ENCODE measurements around the gene COPS6.

The COPS6 gene

GRCh38 chr7:100124301-100125230 lies 35.8 kb downstream of the COPS6 start:
- H3K9me3 ChIP-seq (ENCODE audit: control extremely low read depth in 1 of 5, control insufficient read depth in 4 of 5, insufficient read depth in 2 of 5, low read depth in 1 of 5, low read length in 4 of 5): no peaks in the 10 kb centered on the region
- ChIA-PET CTCF (interaction anchor here (0.7 to 2.1 kb wide), 8 partner anchors 8 to 93 kb away, joined by 3 to 7 read pairs (median 3); partner anchors contain the start of gene AP4M1), POLR2A (no interaction called here)
- H3K36me3 ChIP-seq (ENCODE audit: control insufficient read depth in 4 of 4, insufficient read depth in 4 of 4, low read length in 3 of 4): peaks cover 0 to 6% (median under 1%) of the 10 kb centered on the region in 4 experiments
- H3K27ac ChIP-seq (ENCODE audit: insufficient read depth in 1 of 2, low read depth in 1 of 2, low read length in 2 of 2, poor library complexity in 1 of 2, severe bottlenecking in 2 of 2): peak overlapping the region in 1 of 2 experiments; percentile 60
- H3K27me3 ChIP-seq (replicated peaks in 2 of 5; ENCODE audit: control insufficient read depth in 4 of 5, insufficient read depth in 5 of 5, low read length in 4 of 5): no peaks in the 10 kb centered on the region
- WGBS (ENCODE audit: insufficient coverage): 74% methylated on average over 4 of the region's 4 CpGs
- H3K4me3 ChIP-seq (ENCODE audit: control insufficient read depth in 1 of 7, extremely low read depth in 1 of 7, insufficient read depth in 4 of 7, low read depth in 2 of 7, low read length in 6 of 7): no peak overlapping the region
- peaks cover 0 to 46% (median 33%) of the 10 kb centered on the region in 4 experiments for H3K4me1 ChIP-seq (ENCODE audit: control extremely low read depth in 1 of 4, control insufficient read depth in 4 of 4, insufficient read depth in 4 of 4, low read length in 3 of 4)
- no peak for DNase-seq

- Histone ChIP-seq H3K4me1 (ENCODE audit: control extremely low read depth in 1 of 4, control insufficient read depth in 4 of 4, insufficient read depth in 4 of 4, low read length in 3 of 4) (peaks cover 0 to 35% (median 26%) of the 10 kb centered on the region in 4 experiments), H3K4me3 (ENCODE audit: control insufficient read depth in 1 of 7, extremely low read depth in 1 of 7, insufficient read depth in 4 of 7, low read depth in 2 of 7, low read length in 6 of 7) (peak overlapping the region; percentile 62 to 97 (median 84)), H3K36me3 (ENCODE audit: control insufficient read depth in 4 of 4, insufficient read depth in 4 of 4, low read length in 3 of 4) (peaks cover 0 to 6% (median under 1%) of the 10 kb centered on the region in 4 experiments), H3K9me3 (ENCODE audit: control extremely low read depth in 1 of 5, control insufficient read depth in 4 of 5, insufficient read depth in 2 of 5, low read depth in 1 of 5, low read length in 4 of 5) (no peaks in the 10 kb centered on the region), H3K27ac (ENCODE audit: insufficient read depth in 1 of 2, low read depth in 1 of 2, low read length in 2 of 2, poor library complexity in 1 of 2, severe bottlenecking in 2 of 2) (peak overlapping the region; percentile 93 to 98), H3K27me3 (replicated peaks in 2 of 5; ENCODE audit: control insufficient read depth in 4 of 5, insufficient read depth in 5 of 5, low read length in 4 of 5) (no peaks in the 10 kb centered on the region)
- WGBS (ENCODE audit: insufficient coverage): 26% methylated on average over 28 of the region's 29 CpGs
- ChIA-PET POLR2A (interaction anchor here (0.6 to 1.8 kb wide), 4 partner anchors 25 to 303 kb away, joined by 3 to 10 read pairs (median 6); partner anchors contain the start of genes AP4M1, MCM7 and MEPCE), CTCF (interaction anchor here (1.4 to 2.1 kb wide), 2 partner anchors 9 to 12 kb away, joined by 4 to 7 read pairs; no protein-coding TSS in a partner anchor)
- no peak for DNase-seq
These were observed 37.6 kb downstream of the COPS6 start for GRCh38 chr7:100126239-100126930.

- H3K27ac ChIP-seq (ENCODE audit: insufficient read depth in 1 of 2, low read depth in 1 of 2, low read length in 2 of 2, poor library complexity in 1 of 2, severe bottlenecking in 2 of 2): peak within 1 kb of the TSS; percentile 93 to 98
- POLR2A ChIA-PET: interaction anchor here (0.6 to 1.8 kb wide), 4 partner anchors 25 to 302 kb away, joined by 3 to 10 read pairs (median 6); partner anchors contain the start of genes AP4M1, MCM7 and MEPCE
- peaks cover 0 to 35% (median 26%) of the 10 kb centered on the region in 4 experiments for H3K4me1 ChIP-seq (ENCODE audit: control extremely low read depth in 1 of 4, control insufficient read depth in 4 of 4, insufficient read depth in 4 of 4, low read length in 3 of 4)
- peaks cover 0 to 6% (median under 1%) of the 10 kb centered on the region in 4 experiments for H3K36me3 ChIP-seq (ENCODE audit: control insufficient read depth in 4 of 4, insufficient read depth in 4 of 4, low read length in 3 of 4)
- no peaks in the 10 kb centered on the region for H3K9me3 ChIP-seq (ENCODE audit: control extremely low read depth in 1 of 5, control insufficient read depth in 4 of 5, insufficient read depth in 2 of 5, low read depth in 1 of 5, low read length in 4 of 5)
- peak; percentile 94 to 97 (median 97) for DNase-seq
- under 1% methylated on average over 69 of the region's 85 CpGs for WGBS (ENCODE audit: insufficient coverage)
- H3K27me3 ChIP-seq (replicated peaks in 2 of 5; ENCODE audit: control insufficient read depth in 4 of 5, insufficient read depth in 5 of 5, low read length in 4 of 5): no peaks in the 10 kb centered on the region
- CTCF ChIA-PET: interaction anchor here (1.3 to 11.4 kb wide), 4 partner anchors 10 to 92 kb away, joined by 3 to 127 read pairs (median 4); partner anchors contain the start of gene PVRIG
- peak within 1 kb of the TSS; percentile 62 to 97 (median 84) for H3K4me3 ChIP-seq (ENCODE audit: control insufficient read depth in 1 of 7, extremely low read depth in 1 of 7, insufficient read depth in 4 of 7, low read depth in 2 of 7, low read length in 6 of 7)
These were observed 38.4 kb downstream of the COPS6 start, which contains the start of gene MBLAC1 for GRCh38 chr7:100126931-100127865. Gene MBLAC1 (plus strand): TSS chr7:100126967. CDS start chr7:100127396, 429 bp downstream.

- POLR2A ChIA-PET: interaction anchor here (0.5 to 1.8 kb wide), 6 partner anchors 26 to 707 kb away, joined by 3 to 7 read pairs (median 4); partner anchors contain the start of genes AP4M1 and MCM7
- peak overlapping the region in 1 of 2 experiments; percentile 98 for H3K27ac ChIP-seq (ENCODE audit: insufficient read depth in 1 of 2, low read depth in 1 of 2, low read length in 2 of 2, poor library complexity in 1 of 2, severe bottlenecking in 2 of 2)
- peaks cover 0 to 6% (median 0%) of the 10 kb centered on the region in 4 experiments for H3K36me3 ChIP-seq (ENCODE audit: control insufficient read depth in 4 of 4, insufficient read depth in 4 of 4, low read length in 3 of 4)
- 1% methylated on average over 20 of the region's 37 CpGs for WGBS (ENCODE audit: insufficient coverage)
- H3K4me1 ChIP-seq (ENCODE audit: control extremely low read depth in 1 of 4, control insufficient read depth in 4 of 4, insufficient read depth in 4 of 4, low read length in 3 of 4): peaks cover 0 to 35% (median 26%) of the 10 kb centered on the region in 4 experiments
- H3K4me3 ChIP-seq (ENCODE audit: control insufficient read depth in 1 of 7, extremely low read depth in 1 of 7, insufficient read depth in 4 of 7, low read depth in 2 of 7, low read length in 6 of 7): peak overlapping the region; percentile 62 to 97 (median 84)
- H3K9me3 ChIP-seq (ENCODE audit: control extremely low read depth in 1 of 5, control insufficient read depth in 4 of 5, insufficient read depth in 2 of 5, low read depth in 1 of 5, low read length in 4 of 5): no peaks in the 10 kb centered on the region
- DNase-seq: peak; percentile 34 to 58 (median 48)
- CTCF ChIA-PET: interaction anchor here (0.6 to 11.4 kb wide), 10 partner anchors 11 to 215 kb away, joined by 3 to 127 read pairs (median 3); partner anchors contain the start of genes MCM7 and PVRIG
- H3K27me3 ChIP-seq (replicated peaks in 2 of 5; ENCODE audit: control insufficient read depth in 4 of 5, insufficient read depth in 5 of 5, low read length in 4 of 5): no peaks in the 10 kb centered on the region
These were observed 39.3 kb downstream of the COPS6 start for GRCh38 chr7:100127866-100128636.

DNA sequence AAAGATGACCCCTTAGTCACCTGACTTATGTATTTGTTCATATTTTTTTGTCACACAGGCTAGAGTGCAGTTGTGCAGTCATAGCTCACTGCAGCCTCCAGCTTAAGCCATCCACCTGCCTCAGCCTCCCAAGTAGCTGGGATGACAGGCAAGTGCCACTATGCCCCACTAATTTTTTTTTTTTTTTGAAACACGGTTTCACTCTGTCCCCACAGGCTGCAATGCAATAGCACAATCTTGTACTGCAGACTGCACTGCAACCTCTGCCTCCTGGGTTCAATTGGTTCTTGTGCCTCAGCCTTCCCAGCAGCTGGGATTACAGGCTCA lies 39.8 kb downstream of the COPS6 start:
- no CpG with 5 or more reads among the region's 1 CpG for WGBS (ENCODE audit: insufficient coverage)
- no peak for DNase-seq
- CTCF ChIA-PET: interaction anchor here (0.6 to 11.4 kb wide), 10 partner anchors 10 to 215 kb away, joined by 3 to 127 read pairs (median 3); partner anchors contain the start of genes MCM7 and PVRIG
- Histone ChIP-seq H3K27me3 (replicated peaks in 2 of 5; ENCODE audit: control insufficient read depth in 4 of 5, insufficient read depth in 5 of 5, low read length in 4 of 5) (no peaks in the 10 kb centered on the region), H3K27ac (ENCODE audit: insufficient read depth in 1 of 2, low read depth in 1 of 2, low read length in 2 of 2, poor library complexity in 1 of 2, severe bottlenecking in 2 of 2) (no peak overlapping the region), H3K36me3 (ENCODE audit: control insufficient read depth in 4 of 4, insufficient read depth in 4 of 4, low read length in 3 of 4) (peaks cover 0 to 6% (median 0%) of the 10 kb centered on the region in 4 experiments), H3K9me3 (ENCODE audit: control extremely low read depth in 1 of 5, control insufficient read depth in 4 of 5, insufficient read depth in 2 of 5, low read depth in 1 of 5, low read length in 4 of 5) (no peaks in the 10 kb centered on the region), H3K4me3 (ENCODE audit: control insufficient read depth in 1 of 7, extremely low read depth in 1 of 7, insufficient read depth in 4 of 7, low read depth in 2 of 7, low read length in 6 of 7) (peak overlapping the region in 1 of 7 experiments; percentile 84), H3K4me1 (ENCODE audit: control extremely low read depth in 1 of 4, control insufficient read depth in 4 of 4, insufficient read depth in 4 of 4, low read length in 3 of 4) (peaks cover 0 to 35% (median 26%) of the 10 kb centered on the region in 4 experiments)
- POLR2A ChIA-PET: interaction anchor here (0.5 to 1.6 kb wide), 5 partner anchors 27 to 707 kb away, joined by 3 to 6 read pairs (median 3); partner anchors contain the start of genes AP4M1 and MCM7
